ENCODE results near the gene ASB16.

ASB16 gene

DNA sequence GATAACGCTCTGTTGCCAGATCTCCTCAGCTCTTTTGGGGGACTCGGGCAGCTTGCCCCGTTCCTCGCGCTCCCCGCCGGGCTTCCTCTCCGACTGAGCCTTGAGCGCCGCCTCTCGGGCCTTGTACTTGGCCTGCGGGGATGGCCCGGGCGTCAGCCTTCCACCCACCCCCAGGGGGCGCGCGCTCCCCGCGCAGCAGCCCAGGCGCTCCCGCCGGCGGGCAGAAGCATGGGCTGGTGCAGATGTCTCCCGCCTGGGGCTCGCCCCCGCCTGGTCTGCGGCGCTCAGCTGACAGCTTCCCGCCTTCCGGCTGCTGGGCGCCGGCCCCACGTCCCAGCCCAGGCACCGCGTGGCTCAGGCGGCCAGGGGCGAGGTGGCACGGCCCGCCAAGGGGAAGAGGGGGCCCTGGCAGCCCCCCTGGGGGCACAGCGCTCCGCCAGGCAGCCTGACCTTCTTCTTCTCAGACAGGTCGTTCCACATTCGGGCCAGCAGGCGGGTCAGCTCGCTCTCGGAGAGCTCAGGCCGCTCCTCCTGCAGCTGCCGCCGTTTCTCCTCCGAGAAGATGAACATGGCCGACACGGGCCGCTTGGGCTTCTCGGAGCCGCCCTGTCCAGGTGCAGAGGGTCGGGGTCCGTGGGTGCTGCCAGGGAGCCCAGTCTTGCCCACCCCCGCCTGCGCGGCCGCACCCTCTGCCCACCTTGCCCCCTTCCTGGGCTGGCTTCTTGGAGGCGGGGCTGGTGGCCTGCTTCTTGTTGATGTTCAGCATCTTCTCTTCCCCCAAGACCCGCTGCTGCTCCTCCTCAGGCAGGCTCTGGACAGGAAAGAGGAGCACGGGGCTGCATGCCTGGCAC, 40.1 kb downstream of the ASB16 start:
- DNase-seq, result peak; percentile 93

DNA sequence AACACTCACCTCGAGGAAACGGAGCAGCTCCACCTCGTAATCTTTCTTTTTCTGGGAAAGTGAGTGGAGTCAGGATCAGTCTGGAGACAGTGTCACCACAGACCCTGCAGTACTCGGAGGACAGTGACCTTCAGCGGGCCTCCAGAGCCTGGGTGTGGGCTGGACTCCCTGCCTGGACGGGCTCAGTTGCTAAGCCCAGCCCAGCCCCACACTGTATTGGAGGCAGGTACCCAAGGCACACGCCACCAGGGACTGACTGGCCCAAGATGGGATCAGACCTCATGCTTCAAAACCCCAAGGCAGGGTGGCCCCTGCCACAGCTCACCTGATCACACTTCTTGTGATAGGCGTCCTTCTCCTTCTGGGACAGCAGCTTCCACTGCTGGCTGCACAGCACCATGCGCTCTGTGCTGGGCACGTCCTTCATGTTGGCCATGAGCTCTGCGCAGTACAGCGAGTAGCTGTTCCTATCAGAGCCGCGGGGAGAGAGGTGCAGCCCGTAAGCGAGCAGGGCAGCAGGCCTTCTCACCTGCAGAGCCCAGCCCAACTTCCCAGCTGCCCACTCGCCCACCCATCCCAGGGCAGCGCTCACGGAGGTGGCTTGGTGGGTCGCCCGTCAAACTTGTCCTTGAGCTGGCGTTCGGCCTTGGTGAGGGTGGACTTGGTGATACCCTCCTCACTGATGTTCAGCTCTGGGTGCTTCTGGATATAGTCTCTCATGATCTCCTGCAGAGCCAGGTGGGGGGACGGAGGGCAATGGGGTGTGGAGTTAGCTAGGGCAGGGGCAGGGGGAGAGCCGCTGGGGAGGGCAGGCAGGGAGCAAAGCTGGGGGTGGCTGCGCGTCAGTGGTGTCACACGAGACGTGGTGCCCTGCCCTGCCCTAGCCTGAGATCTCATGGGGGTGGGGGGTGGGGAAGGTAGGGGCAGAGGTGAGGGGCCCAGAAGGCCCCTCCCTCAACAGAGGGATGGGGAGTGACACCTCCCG, 41.1 kb downstream of the ASB16 start:
- no peak for DNase-seq

DNA sequence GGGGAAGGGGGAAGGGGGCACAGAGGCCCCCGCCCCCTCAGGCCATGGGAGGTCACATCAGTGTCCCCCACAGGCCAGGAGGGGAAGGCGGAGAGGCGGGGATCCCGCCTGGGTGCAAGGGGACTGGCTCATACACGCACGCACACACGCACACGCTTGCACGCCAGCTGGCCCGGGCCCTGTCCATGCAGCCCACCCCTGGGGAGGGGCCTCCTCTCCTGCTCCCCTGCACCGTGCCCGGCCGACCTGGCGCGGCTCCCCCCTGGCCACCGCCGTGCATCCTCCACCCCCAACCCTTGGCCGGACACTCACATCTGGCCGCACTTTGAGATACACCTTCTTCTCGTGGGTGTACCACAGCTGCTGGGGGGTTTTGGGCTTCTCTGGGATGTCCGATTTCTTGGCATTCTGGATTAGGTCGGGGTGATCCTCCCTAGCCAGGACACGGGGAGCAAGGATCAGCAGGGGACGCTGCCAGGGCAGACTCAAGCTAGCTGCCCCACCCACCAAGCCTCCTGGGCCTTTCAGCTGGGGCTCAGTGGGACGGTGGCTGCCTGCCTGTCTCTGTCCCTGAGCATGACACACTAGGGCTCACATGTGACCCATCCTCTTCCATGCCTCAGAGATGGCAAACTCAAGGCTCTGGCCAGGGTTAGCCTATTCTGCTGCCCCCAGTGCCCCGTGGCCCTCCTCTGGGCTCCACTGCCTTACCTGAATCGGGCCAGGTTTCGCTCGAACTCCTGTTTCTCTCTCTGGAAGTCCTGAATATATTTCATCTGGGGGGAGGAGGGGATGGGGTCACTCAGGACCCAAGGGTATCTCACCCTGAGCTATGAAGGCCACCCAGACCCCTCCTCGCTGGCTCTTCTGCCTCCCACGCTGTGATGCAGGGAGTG, 42.3 kb downstream of the ASB16 start:
- DNase-seq, result no peak

DNA sequence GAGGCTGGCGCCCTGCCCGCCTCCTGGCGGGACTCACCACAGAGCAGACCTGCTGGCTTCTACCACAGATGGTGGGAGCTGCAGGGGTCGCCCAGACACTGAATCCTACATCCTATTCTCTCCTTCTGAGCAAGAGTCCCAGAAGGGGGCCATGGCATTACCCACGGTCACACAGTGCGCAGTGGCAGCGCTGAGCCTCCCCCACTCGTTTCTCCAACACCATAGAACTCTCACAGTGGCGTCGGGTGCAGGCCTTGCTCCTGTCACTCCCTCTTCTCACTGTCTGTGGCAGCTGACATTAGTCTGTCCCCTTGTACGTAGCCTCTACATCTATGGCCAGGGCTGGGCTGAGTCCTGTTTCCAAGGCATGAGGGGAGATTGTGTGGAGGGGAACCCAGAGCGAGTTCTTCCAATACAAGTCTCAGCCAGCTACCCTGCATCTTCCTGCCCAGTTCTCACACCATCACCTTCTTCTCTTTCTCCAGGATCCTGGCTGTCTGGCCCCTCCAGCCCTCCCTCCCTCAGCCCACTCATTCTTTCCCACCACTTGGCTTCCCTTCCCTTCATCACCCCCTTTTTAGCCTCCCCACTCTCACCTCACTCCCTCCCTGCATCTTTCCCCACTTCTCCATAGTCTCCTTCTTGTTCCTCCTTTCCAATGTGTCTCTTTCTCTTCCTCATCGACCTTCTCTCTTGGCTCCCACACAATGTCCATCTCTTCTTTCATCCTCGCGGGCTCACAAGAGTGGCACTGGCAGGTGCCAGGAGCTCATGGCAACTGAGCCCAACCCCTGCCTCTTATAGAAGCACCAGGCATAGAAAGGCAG, 43.1 kb downstream of the ASB16 start:
- no peak for DNase-seq

DNA sequence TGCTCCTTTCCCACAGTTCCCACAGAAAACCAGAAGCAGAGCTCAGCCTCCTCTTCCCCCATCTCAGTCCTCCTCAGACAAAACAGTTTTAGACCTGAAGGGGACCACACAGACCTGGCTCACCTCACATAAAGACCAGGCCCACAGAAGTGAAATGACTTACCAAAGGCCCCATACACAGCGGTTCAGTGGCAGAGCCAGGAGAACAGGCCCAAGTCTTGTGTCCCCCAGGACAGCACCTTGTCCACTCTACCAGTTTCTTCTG, 43.7 kb downstream of the ASB16 start:
- DNase-seq, result no peak

DNA sequence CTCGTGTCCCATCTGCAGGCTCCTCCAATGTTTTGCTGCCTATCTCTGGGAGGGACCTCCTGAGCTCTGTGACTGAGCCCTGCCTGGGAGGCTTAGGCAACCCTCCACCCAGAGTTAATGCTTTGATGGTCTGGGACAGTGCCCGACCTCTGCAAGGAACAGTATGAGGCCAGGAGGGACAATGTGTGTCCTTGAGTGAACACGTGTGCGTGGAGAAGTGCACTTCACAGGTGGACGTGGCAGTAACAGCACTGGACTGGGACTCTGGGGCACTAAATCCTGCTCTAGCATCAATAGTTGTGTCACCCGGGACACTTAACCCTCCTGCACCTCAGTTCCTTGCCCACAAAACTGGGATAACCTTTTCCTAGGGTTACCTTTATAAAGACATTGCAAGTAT, 44.4 kb downstream of the ASB16 start:
- DNase-seq, result no peak

DNA sequence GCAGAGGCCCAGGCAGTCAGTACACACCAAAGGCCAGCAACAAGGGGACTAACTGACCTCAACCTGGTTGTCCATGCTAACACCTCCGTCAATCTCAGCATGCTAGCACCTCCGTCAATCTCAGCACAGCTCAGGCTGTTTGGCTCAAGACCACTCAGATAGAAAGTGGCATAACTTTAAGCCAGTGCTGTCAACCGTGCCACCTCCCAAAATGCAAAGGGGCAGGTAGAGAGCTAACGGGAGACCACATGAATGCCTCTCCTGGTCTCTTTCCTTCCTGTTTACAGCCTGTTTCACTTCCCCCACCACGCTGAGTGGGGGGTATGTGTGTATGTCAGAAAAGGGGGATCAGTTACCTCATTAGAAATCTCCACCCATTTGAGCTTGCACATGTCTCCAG, 45.7 kb downstream of the ASB16 start:
- no peak for DNase-seq

DNA sequence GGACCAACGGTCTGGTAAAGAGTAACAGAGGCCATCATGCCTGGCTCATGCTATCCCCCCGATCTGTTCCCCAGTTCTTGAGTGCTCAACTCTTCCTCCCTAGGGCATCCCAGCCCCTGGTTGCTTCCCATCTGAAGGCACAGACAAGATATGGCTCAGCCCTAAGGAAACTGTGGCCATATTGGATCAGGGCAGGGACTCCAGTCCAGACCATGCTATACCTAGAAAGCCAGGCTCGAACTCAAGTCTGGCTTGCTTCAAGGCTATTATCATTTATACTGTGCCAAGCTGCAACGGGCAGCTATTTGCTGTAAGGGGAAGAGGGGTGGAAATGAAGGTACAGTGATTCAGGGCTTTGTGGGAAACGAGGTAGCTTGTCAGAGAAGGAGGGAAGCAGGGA, 46.2 kb downstream of the ASB16 start:
- DNase-seq, result no peak

DNA sequence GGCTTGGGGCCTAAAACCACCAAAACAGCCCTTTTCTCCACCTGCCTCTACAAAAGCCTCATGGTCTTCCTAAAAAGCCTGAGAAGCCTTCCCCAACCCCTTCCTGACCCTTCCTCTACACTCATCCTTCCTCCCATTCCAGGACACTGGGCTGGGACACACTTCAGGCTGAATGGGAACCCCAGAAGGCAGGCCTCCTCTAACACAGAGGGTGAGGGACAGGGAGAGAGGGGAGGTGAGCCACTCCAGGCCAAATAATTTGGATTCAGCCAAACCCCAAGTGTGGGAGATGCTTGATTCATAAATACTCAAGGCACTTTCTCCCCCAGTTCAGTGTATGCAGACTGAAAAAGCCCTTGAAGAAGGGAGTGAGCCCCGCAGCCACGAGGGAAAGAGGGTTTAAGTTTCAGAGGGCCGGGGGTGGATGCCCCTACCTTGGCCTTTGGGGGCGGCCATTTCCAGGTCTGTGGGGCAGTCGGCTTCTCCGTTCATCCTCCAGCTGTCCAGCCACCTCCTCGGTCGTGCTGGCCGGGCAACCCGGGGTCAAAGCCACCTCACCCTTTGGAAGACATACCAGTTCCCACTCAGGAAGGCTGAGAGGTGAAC, 47.3 kb downstream of the ASB16 start:
- DNase-seq, result no peak

DNA sequence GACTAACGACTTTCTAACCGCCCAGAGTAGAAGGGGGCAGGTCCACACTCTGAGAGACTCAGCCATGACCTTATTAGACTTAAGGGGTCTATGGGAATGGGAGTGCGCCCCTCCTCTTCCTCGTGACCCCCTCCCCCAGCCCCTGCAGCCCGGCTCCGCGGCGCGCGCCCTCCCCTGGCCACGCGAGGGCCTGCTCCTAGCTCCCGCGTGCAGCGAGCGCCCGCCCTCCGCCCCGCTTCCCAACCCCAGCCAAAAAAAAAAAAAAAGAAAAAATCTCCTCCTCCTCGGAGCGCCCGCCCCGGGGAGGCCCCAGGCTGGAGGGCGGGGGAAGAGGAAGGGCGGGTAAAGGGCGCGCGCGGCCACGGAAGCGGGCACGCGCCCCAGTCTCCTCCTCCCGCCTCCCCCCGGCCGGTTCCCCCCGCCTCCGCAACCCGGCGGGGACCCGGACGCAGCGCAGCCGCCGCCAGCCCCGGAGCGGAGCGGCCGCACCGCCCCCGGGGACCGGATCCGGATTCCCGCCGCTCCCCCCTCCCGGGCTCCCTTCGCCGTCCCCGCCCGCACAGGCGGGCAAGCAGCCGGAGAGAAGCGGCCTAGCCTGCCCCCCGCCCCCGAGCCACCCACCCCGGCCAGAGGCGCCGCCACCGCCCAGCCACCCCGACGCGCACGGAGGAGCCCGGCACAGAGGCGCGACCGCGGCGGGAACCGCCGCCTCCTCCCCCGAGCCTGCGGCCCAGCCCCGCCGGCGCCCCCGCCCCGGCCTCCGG, 48.0 kb downstream of the ASB16 start:
- DNase-seq, result peak; percentile 89

DNA sequence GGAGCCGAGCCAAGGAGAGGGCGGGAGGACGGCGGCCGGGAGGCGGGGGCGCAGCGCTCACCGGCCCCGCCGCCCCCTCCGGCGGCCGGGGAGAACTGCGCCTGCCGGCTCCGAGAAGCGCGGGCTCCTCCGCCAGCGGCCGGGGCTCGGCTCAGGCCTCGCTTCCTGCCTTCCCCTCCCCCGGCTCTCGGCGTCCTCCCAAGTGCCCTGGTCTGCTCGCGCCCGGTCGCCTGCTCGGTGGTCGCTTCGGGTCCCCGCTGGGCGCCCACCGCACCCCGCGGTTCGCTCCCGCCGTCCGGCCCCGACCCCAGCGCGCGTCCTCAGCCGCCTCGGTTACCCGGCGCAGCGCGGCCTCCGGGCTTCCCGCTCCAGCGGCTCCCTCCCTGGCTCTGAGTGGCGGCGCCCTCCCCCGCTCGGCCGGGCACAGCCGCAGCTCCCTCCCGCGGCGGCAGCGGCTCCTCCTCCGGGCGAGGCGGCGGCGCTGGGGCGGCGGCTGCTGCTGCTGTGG, 48.7 kb downstream of the ASB16 start:
- DNase-seq, result no peak

DNA sequence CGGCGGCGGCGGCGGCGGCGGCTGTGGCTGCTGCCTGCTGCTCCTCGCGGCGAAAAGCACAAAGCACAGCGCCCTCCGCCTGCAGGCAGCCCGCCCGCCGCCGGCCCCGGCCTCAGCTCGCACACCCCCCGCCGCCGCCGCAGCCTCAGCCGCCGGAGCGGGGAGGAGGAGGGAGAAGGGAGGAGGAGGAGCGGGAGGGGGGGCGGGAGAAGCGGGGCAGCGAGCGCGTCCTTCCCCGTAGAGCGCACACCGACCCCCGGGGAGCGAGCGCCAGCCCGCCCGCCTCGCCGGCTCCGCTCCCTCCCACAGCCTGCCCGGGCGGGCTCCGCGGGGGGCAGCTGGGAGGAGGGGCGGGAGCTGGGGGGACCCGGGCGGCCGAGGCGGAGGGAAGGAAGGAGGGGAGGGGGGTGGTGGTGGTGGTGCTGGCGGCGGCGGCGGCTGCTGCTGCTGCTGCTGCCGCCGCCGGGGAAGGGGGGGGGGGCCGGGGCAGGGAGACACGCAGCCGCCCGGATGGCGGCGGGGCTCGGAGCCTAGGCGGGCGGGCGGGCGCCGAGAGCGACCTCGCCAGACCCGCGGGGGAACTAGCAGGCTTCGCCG, 49.2 kb downstream of the ASB16 start, which contains the start of gene UBTF:
Gene UBTF (minus strand): TSS at position 60 of the 597 bp plus-strand sequence. CDS start 1,446 bp downstream, outside the sequence.
- DNase-seq, result peak; percentile 68

DNA sequence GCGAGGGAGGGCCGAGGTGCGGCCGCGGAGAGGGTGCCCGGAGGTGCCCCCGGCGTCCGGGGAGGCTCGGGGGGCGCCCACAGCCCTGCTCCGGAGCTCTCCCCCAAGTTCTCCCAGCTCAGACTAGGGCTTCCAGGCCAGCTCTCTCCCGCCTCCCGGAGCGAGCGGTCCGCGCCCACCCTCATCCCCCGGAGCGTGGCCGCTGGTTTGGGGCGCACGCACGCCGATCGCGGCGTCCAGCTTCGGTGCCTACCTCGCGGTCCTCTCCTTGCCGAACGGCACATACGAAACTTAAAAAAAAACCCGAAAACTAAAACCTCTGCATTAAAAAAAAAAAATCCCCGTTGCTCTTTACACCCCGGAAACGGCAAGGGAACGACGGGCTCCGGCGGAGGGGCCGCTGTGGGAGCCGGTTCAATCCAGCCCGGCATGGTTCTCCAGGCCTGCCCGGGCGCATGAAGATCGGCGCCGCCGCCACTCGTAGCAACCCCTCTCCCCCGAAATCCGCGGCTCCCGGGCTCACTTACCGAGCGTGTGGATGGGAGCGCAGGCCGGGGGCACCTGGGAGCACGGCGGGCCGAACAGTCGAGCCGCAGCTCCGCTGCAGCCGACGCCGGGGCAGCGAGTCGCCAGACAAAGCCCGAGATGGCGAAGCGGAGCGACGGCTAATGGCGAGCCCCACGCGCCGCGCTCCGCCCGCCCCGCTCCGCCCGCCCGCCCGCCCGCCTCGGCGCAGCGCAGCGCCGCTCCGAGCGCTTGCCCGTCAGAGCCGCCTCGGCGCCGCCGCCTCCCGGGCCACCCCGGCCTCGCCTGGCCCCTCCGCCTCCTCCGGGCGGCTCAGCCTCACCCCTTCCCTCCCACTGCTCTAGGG, 49.9 kb downstream of the ASB16 start:
- DNase-seq, result peak; percentile 64

DNA sequence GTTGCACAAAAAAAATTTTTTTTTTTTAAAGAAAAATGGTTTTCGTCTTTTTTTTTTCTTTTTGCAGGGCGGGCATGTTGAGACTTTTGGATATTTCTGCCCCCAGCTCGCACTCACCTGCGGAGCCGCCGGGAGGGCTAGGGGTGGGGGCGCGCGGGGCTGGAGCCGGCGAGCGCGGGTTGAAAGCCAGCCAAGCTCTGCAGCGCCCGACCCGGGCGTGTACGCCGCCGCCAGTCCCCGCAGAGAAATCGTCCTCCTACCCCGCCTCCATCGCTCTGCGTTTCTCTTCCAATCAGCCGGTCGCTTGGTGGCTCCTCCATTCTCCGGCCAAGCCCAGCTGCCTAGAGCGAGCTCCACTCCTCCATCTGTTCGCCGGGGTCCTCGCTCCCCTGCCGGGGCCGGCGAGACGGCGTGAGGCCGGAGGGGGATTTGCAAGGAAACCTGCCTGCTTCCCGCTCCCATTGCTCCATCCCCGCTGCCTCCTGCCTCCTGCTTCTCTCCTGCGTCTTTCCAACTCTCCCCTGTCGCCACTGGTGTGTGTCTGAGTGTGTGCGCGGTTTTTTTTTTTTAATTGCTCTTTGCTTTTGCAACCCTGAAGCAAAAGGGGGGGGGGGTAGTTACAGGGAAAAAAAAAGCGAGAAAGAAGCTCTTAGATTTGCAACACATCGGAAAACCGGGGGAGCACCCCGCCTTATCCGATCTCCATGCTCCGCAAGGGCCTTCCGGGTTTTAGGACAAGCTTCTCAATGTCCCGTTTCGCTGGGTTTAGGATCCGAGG, 50.8 kb downstream of the ASB16 start:
- peak; percentile 77 for DNase-seq

DNA sequence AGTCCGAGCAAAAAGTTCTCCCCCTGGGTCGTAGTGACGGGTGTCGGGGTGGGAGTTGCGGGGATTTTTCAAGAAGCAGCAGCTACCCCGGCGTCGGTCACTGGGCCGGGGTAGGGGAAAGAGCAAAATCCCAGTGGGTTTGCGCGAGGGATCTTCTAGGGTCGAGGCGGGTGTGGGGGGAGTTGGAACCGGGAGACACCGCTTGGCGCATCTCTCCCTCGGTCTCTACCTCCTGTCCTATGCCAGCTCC, 51.3 kb downstream of the ASB16 start:
- DNase-seq, result no peak

DNA sequence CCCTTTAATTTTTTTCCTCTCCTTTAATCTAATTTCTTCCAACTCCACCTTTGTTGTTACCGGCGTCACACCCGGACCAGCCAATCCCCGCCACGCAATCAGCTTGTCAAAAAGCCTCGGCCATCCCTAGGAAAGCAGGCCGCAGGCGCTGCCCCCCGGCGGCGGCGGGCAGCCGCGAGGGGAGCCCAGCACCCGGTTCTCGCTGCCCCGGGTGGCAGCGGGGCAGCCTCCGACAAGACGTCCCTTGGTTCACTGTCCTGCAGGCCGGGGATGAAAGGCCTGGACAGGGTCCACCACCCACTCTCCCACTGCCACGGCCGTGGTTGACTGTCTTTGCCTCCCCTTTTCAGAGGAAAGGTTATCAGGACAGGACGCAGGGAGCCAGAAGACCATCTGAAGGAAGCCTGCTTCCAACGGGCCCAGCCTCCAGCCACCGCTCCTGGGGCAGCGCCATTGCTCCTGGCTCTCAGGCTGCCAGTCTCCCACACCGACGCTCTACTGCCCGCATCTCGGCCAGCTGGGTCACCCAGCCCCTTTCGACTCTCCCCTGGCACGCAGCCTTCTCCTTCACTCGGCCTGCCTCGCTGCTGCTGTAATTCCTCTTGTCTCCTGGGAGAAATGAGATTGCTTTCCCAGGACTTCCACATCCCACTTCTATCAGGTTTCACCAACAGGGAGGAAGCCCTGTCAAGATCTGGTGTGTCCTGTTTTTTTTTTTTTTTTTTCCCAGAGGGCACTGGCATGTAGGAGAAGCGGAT, 51.8 kb downstream of the ASB16 start:
- peak; percentile 75 for DNase-seq

DNA sequence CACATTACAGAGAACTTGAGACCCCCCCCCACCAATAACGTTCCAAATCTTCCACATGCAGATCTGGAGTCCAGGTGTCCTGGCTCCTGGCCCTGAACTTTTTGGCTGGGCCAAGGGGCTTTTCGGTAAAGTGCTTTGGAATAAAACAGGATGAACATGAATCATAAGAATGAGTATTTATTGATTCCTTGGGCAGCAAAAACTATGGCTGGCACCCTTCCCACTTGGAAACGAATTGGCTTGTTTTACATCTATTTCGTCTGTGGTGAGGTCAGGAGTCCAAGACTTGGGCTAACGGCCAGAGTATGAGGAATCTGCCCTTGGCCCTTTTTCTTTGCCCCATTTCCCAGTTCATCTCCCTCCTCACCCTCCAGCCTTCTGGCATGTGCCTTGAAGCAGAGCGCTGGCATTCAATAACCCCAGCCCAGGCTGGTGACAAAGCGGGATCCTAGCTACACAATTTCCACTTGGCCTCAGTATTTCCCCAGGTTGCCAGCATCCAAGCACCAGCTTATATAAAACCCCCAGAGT, 53.1 kb downstream of the ASB16 start:
- no peak for DNase-seq

Data from stimulated activated CD4-positive, alpha-beta T cell treated with anti-CD3 and anti-CD28 coated beads, Interleukin-15, amount 100 ng/mL, for 24 hours (primary cell).